8988T (cell line): Measurements from ENCODE around the gene CHTOP.
"Not testable (repeated sequence)": the region's sequence is repeated elsewhere in the genome, so short reads cannot be mapped to it uniquely, and the experiment has no call there.

Experiments
- DNase-seq: peaks from one replicate; pipeline ENCODE4 v3.0.0; 2011

CHTOP gene

GRCh38 chr1:153633754-153634665 lies at the start of gene CHTOP:
Gene CHTOP (plus strand): TSS chr1:153634066. CDS start chr1:153636589, 2,523 bp downstream.
- DNase-seq: peak; percentile 90

GRCh38 chr1:153585006-153585405 lies 48.9 kb upstream of the CHTOP start:
- no peak for DNase-seq

GRCh38 chr1:153586347-153586746 lies 47.5 kb upstream of the CHTOP start:
- no peak for DNase-seq

GRCh38 chr1:153587314-153587713 lies 46.6 kb upstream of the CHTOP start:
- DNase-seq: no peak

- not testable (repeated sequence) for DNase-seq
Measured at GRCh38 chr1:153588033-153588432, 45.8 kb upstream of the CHTOP start.

- no peak for DNase-seq
Measured at GRCh38 chr1:153588482-153588881, 45.4 kb upstream of the CHTOP start.

- DNase-seq: no peak
Measured at GRCh38 chr1:153592748-153593147, 41.1 kb upstream of the CHTOP start.

GRCh38 chr1:153597206-153597605 lies 36.7 kb upstream of the CHTOP start:
- no peak for DNase-seq

GRCh38 chr1:153598309-153599172 lies 35.3 kb upstream of the CHTOP start:
- no peak for DNase-seq

GRCh38 chr1:153599847-153600246 lies 34.0 kb upstream of the CHTOP start:
- no peak for DNase-seq

- no peak for DNase-seq
Measured at GRCh38 chr1:153602749-153603148, 31.1 kb upstream of the CHTOP start.

GRCh38 chr1:153606194-153606593 lies 27.7 kb upstream of the CHTOP start:
- DNase-seq: no peak

- DNase-seq: no peak
Measured at GRCh38 chr1:153607381-153607780, 26.5 kb upstream of the CHTOP start.

GRCh38 chr1:153608089-153608682 lies 25.7 kb upstream of the CHTOP start:
- no peak for DNase-seq

- DNase-seq: peak; percentile 86
Measured at GRCh38 chr1:153608742-153609584, 24.9 kb upstream of the CHTOP start.

GRCh38 chr1:153609585-153609907 lies 24.3 kb upstream of the CHTOP start:
- no peak for DNase-seq

- DNase-seq: no peak
Measured at GRCh38 chr1:153610334-153610733, 23.5 kb upstream of the CHTOP start.

- DNase-seq: no peak
Measured at GRCh38 chr1:153610811-153611301, 23.0 kb upstream of the CHTOP start.

- DNase-seq: no peak
Measured at GRCh38 chr1:153611356-153611755, 22.5 kb upstream of the CHTOP start.

GRCh38 chr1:153612111-153612754 lies 21.6 kb upstream of the CHTOP start:
- DNase-seq: no peak

GRCh38 chr1:153612755-153613331 lies 21.0 kb upstream of the CHTOP start, which contains the start of gene S100A16:
Gene S100A16 (minus strand): TSS chr1:153613137. CDS start chr1:153608151, 4,986 bp downstream.
- DNase-seq: peak; percentile 79
